Ectodermal cell (in vitro differentiated cells): ENCODE measurements around the gene RBM47.
"Not testable (repeated sequence)": the region's sequence is repeated elsewhere in the genome, so short reads cannot be mapped to it uniquely, and the experiment has no call there.

Source experiments
- H3K27ac ChIP-seq: 2 replicates; pipeline ENCODE4 v1.7.0; 2013; ENCODE audit warnings: mild to moderate bottlenecking, low read depth, low read length; ENCODE audit not compliant: insufficient read depth, poor library complexity, severe bottlenecking
- H3K27me3 ChIP-seq: 2 replicates; pipeline ENCODE4 v1.7.0; 2013; ENCODE audit warnings: mild to moderate bottlenecking, low read length; ENCODE audit not compliant: insufficient read depth, control insufficient read depth, poor library complexity, severe bottlenecking
- H3K36me3 ChIP-seq: one replicate; pipeline ENCODE4 v1.7.0; 2013; ENCODE audit warnings: low read length; ENCODE audit not compliant: control insufficient read depth, insufficient read depth
- H3K4me1 ChIP-seq: one replicate; pipeline ENCODE4 v1.7.0; 2013; ENCODE audit warnings: low read length; ENCODE audit not compliant: control insufficient read depth, insufficient read depth
- H3K4me3 ChIP-seq: 2 replicates; pipeline ENCODE4 v1.7.0; 2013; ENCODE audit warnings: low read depth, low read length, control low read depth; ENCODE audit not compliant: insufficient read depth
- H3K9me3 ChIP-seq: 2 replicates; pipeline ENCODE4 v1.7.0; 2013; ENCODE audit warnings: mild to moderate bottlenecking, low read length, moderate library complexity; ENCODE audit not compliant: control insufficient read depth
- WGBS, 2 experiments: methylation state at CpG; one replicate each; pipeline ENCODE4 v1.1.7; 2013; ENCODE audit warnings: missing lambda C conversion rate in 2 of 2; 5-methylcytosine and 5-hydroxymethylcytosine counted together

The RBM47 gene

GRCh38 chr4:40520533-40520932, 109.1 kb downstream of the RBM47 start:
- H3K27me3 ChIP-seq: no peaks in the 10 kb centered on the region
- no peaks in the 10 kb centered on the region for H3K9me3 ChIP-seq
- H3K36me3 ChIP-seq: no peaks in the 10 kb centered on the region
- WGBS, 2 experiments: 92 to 93% methylated on average over 4 of the region's 4 CpGs
- H3K4me1 ChIP-seq: peaks cover 3% of the 10 kb centered on the region
- no peak overlapping the region for H3K4me3 ChIP-seq
- no peak overlapping the region for H3K27ac ChIP-seq

GRCh38 chr4:40517081-40517480, 112.6 kb downstream of the RBM47 start:
- H3K27ac ChIP-seq, H3K4me1 ChIP-seq, H3K4me3 ChIP-seq, H3K9me3 ChIP-seq, H3K27me3 ChIP-seq, H3K36me3 ChIP-seq: not testable (repeated sequence)
- WGBS, 2 experiments: 92 to 98% methylated on average over 5 of the region's 5 CpGs

GRCh38 chr4:40516651-40517050, 113.0 kb downstream of the RBM47 start:
- Histone ChIP-seq H3K27ac (no peak overlapping the region), H3K4me1 (peaks cover 3% of the 10 kb centered on the region), H3K9me3 (no peaks in the 10 kb centered on the region), H3K27me3 (no peaks in the 10 kb centered on the region), H3K36me3 (no peaks in the 10 kb centered on the region), H3K4me3 (no peak overlapping the region)
- WGBS, 2 experiments: 79 to 81% methylated on average over 4 of the region's 4 CpGs

GRCh38 chr4:40515398-40516293, 114.0 kb downstream of the RBM47 start:
- peaks cover 3% of the 10 kb centered on the region for H3K4me1 ChIP-seq
- no peak overlapping the region for H3K4me3 ChIP-seq
- 63 to 75% methylated on average over 14 of the region's 15 CpGs for WGBS, 2 experiments
- no peak overlapping the region for H3K27ac ChIP-seq
- H3K36me3 ChIP-seq: no peaks in the 10 kb centered on the region
- no peaks in the 10 kb centered on the region for H3K9me3 ChIP-seq
- no peaks in the 10 kb centered on the region for H3K27me3 ChIP-seq

GRCh38 chr4:40515037-40515397, 114.6 kb downstream of the RBM47 start:
- Histone ChIP-seq H3K27me3 (no peaks in the 10 kb centered on the region), H3K27ac (no peak overlapping the region), H3K36me3 (no peaks in the 10 kb centered on the region), H3K4me3 (no peak overlapping the region), H3K4me1 (peaks cover 3% of the 10 kb centered on the region), H3K9me3 (no peaks in the 10 kb centered on the region)
- WGBS, 2 experiments: 93 to 95% methylated on average over 2 of the region's 2 CpGs

GRCh38 chr4:40514497-40514951, 115.1 kb downstream of the RBM47 start:
- H3K27ac ChIP-seq: no peak overlapping the region

GRCh38 chr4:40511036-40511614, 118.5 kb downstream of the RBM47 start:
- peaks cover 3% of the 10 kb centered on the region for H3K4me1 ChIP-seq
- H3K27ac ChIP-seq: no peak overlapping the region
- no peak overlapping the region for H3K4me3 ChIP-seq
- no peaks in the 10 kb centered on the region for H3K36me3 ChIP-seq
- no peaks in the 10 kb centered on the region for H3K27me3 ChIP-seq
- 91 to 95% methylated on average over 9 of the region's 9 CpGs for WGBS, 2 experiments
- no peaks in the 10 kb centered on the region for H3K9me3 ChIP-seq

More at GRCh38 chr4:40514497-40514951, 115.1 kb downstream of the RBM47 start:
- 87 to 88% methylated on average over 11 of the region's 11 CpGs for WGBS, 2 experiments
- Histone ChIP-seq H3K27me3 (no peaks in the 10 kb centered on the region), H3K4me1 (peaks cover 3% of the 10 kb centered on the region), H3K36me3 (no peaks in the 10 kb centered on the region), H3K9me3 (no peaks in the 10 kb centered on the region), H3K4me3 (no peak overlapping the region)

- 91 to 93% methylated on average over 11 of the region's 11 CpGs for WGBS, 2 experiments
- H3K4me1 ChIP-seq: no peaks in the 10 kb centered on the region
Measured at GRCh38 chr4:40507977-40508376, 121.7 kb downstream of the RBM47 start.

GRCh38 chr4:40506492-40506891, 123.2 kb downstream of the RBM47 start:
- Histone ChIP-seq H3K27me3 (no peaks in the 10 kb centered on the region), H3K9me3 (no peaks in the 10 kb centered on the region), H3K4me3 (no peak overlapping the region), H3K27ac (no peak overlapping the region), H3K4me1 (no peaks in the 10 kb centered on the region), H3K36me3 (no peaks in the 10 kb centered on the region)
- 90 to 91% methylated on average over 3 of the region's 3 CpGs for WGBS, 2 experiments

More at GRCh38 chr4:40507977-40508376, 121.7 kb downstream of the RBM47 start:
- H3K9me3 ChIP-seq: no peaks in the 10 kb centered on the region
- no peaks in the 10 kb centered on the region for H3K36me3 ChIP-seq
- H3K27ac ChIP-seq: no peak overlapping the region
- H3K27me3 ChIP-seq: no peaks in the 10 kb centered on the region
- no peak overlapping the region for H3K4me3 ChIP-seq

GRCh38 chr4:40506066-40506465, 123.6 kb downstream of the RBM47 start:
- Histone ChIP-seq H3K27ac (no peak overlapping the region), H3K9me3 (no peaks in the 10 kb centered on the region), H3K27me3 (no peaks in the 10 kb centered on the region), H3K4me1 (no peaks in the 10 kb centered on the region), H3K36me3 (no peaks in the 10 kb centered on the region), H3K4me3 (no peak overlapping the region)
- WGBS, 2 experiments: 93% methylated on average over 3 of the region's 3 CpGs
